Endodermal cell (in vitro differentiated cells): Measurements from ENCODE around the gene HESX1. TPM values are rescaled to one million over a fixed set of nuclear protein-coding genes. Genes with fewer than 3 reads are reported as not detected.

Experiments
- DNase-seq: peaks from one replicate; pipeline ENCODE4 v3.0.0-alpha.2; 2017
- H3K27ac ChIP-seq: 2 replicates; pipeline ENCODE4 v1.5.1; 2013; ENCODE audit warnings: mild to moderate bottlenecking, low read depth, low read length, moderate library complexity
- H3K27me3 ChIP-seq: 2 replicates; pipeline ENCODE4 v1.6.1; 2013; ENCODE audit warnings: mild to moderate bottlenecking, low read length, moderate library complexity; ENCODE audit not compliant: insufficient read depth, control insufficient read depth, poor library complexity, severe bottlenecking
- H3K36me3 ChIP-seq: 2 replicates; pipeline ENCODE4 v1.7.0; 2013; ENCODE audit warnings: mild to moderate bottlenecking, low read length, moderate library complexity; ENCODE audit not compliant: control insufficient read depth, insufficient read depth
- H3K4me1 ChIP-seq: one replicate; pipeline ENCODE4 v1.7.0; 2013; ENCODE audit warnings: low read length; ENCODE audit not compliant: control insufficient read depth, insufficient read depth
- H3K4me3 ChIP-seq: 2 replicates; pipeline ENCODE4 v1.5.1; 2013; ENCODE audit warnings: mild to moderate bottlenecking, low read length, moderate library complexity
- H3K9ac ChIP-seq: 2 replicates; pipeline ENCODE4 v1.6.1; 2013; ENCODE audit warnings: mild to moderate bottlenecking, low read length, moderate library complexity; ENCODE audit not compliant: poor library complexity, severe bottlenecking; ENCODE audit errors: extremely low read depth
- H3K9me3 ChIP-seq: 2 replicates; pipeline ENCODE4 v1.6.1; 2013; ENCODE audit warnings: mild to moderate bottlenecking, low read length, moderate library complexity; ENCODE audit not compliant: control insufficient read depth
- H3K27ac Mint-ChIP-seq: 2 replicates; pipeline ENCODE4 v1.8.0; 2020; ENCODE audit warnings: mixed read lengths
- H3K27me3 Mint-ChIP-seq: 2 replicates; pipeline ENCODE4 v1.8.0; 2021; ENCODE audit warnings: mild to moderate bottlenecking, mixed read lengths; ENCODE audit not compliant: insufficient read depth
- H3K36me3 Mint-ChIP-seq: 2 replicates; pipeline ENCODE4 v1.8.0; 2020; ENCODE audit warnings: low read depth, mixed read lengths
- H3K4me1 Mint-ChIP-seq: 2 replicates; pipeline ENCODE4 v1.8.0; 2020; ENCODE audit warnings: mixed read lengths
- H3K4me3 Mint-ChIP-seq: 2 replicates; pipeline ENCODE4 v1.8.0; 2020; ENCODE audit warnings: mild to moderate bottlenecking, moderate library complexity, mixed read lengths
- H3K9me3 Mint-ChIP-seq: 2 replicates; pipeline ENCODE4 v1.8.0; 2020; ENCODE audit warnings: mild to moderate bottlenecking, mixed read lengths
- WGBS, 2 experiments: methylation state at CpG; one replicate each; pipeline versions ENCODE4 v1.1.5 to v1.1.7; 2013; ENCODE audit warnings: missing lambda C conversion rate in 2 of 2, mixed read lengths in 1 of 2; ENCODE audit not compliant: insufficient coverage in 1 of 2, insufficient read length in 1 of 2; 5-methylcytosine and 5-hydroxymethylcytosine counted together
- total RNA-seq, 2 donors: library from RNA; stranded (reverse); fragmentation: NEBNext Ultra II Directional in 1 of 2; extraction: Animal tissue kit (Norgen Biotek cat#: 25700) in 1 of 2; gene quantifications; 2 replicates in 1 of 2; 3 replicates in 1 of 2; pipeline ENCODE4 v1.2.1, GENCODE V29; 2021
- TF ChIP-seq, protein P1 (sequence below): fragments of 200-600 bp; sonication (generic); conservative IDR thresholded peaks from 2 replicates; pipeline ENCODE4 v1.5.0; 2021; ENCODE audit warnings: antibody characterized with exemption, mild to moderate bottlenecking

The HESX1 gene
- total RNA-seq, 2 donors from 2014 or later, result 3.8 to 8.0 TPM

DNA sequence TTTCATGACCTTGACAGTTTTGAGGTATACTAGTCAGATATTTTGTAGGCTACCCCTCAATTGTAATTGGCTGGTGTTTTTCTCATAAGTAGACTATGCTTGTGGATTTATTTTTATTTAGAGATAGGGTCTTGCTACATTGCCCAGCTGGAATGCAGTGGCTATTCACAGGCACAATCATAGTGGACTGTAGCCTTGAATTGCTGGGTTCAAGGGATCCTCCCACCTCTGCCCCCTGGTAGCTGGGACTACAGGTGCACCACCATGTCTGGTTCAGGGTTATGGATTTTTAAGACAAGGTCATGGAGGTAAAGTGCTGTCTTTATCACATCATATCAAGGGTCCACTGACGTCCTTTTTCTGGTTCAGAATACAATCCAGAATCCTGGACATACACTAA is 23.7 kb downstream of the HESX1 start:
- Histone ChIP-seq H3K9ac (no peak overlapping the region), H3K36me3 (no peaks in the 10 kb centered on the region), H3K4me3 (no peak overlapping the region), H3K4me1 (no peaks in the 10 kb centered on the region), H3K9me3 (no peaks in the 10 kb centered on the region), H3K27me3 (peaks cover 8% of the 10 kb centered on the region), H3K27ac (no peak overlapping the region)
- H3K9me3 Mint-ChIP-seq, result no peaks in the 10 kb centered on the region
- TF ChIP-seq, protein P1, sequence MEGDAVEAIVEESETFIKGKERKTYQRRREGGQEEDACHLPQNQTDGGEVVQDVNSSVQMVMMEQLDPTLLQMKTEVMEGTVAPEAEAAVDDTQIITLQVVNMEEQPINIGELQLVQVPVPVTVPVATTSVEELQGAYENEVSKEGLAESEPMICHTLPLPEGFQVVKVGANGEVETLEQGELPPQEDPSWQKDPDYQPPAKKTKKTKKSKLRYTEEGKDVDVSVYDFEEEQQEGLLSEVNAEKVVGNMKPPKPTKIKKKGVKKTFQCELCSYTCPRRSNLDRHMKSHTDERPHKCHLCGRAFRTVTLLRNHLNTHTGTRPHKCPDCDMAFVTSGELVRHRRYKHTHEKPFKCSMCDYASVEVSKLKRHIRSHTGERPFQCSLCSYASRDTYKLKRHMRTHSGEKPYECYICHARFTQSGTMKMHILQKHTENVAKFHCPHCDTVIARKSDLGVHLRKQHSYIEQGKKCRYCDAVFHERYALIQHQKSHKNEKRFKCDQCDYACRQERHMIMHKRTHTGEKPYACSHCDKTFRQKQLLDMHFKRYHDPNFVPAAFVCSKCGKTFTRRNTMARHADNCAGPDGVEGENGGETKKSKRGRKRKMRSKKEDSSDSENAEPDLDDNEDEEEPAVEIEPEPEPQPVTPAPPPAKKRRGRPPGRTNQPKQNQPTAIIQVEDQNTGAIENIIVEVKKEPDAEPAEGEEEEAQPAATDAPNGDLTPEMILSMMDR, result no peak
- no peak for DNase-seq
- H3K27me3 Mint-ChIP-seq, result no peaks in the 10 kb centered on the region
- WGBS, 2 experiments, result 95% methylated on average over 1 of the region's 1 CpG; no CpG with 5 or more reads in 1 of the 2 experiments
- no peak overlapping the region for H3K27ac Mint-ChIP-seq
- peaks cover 6% of the 10 kb centered on the region for H3K4me1 Mint-ChIP-seq
- no peaks in the 10 kb centered on the region for H3K36me3 Mint-ChIP-seq
- no peak overlapping the region for H3K4me3 Mint-ChIP-seq

DNA sequence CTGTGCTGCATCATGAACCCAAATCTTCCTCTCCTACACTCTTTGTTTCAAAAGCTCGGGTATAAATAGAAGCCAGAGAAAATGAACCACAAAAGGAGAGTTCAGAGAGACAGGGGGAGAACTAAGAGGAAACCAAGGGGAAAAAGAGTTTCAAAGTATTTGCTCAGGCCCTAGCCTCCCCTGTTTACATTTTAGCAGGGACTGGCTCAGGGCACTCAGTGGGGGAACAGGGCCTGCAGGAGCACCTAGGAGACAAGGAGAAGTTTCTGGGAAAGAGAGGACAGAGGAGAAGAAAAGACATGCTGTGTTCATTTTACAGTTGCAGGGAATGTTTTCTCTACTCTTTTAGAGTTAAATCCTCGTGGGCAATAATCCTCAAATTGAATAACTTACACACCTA is 26.1 kb downstream of the HESX1 start:
- Mint-ChIP-seq H3K4me3 (no peak overlapping the region), H3K4me1 (peaks cover 20% of the 10 kb centered on the region), H3K9me3 (no peaks in the 10 kb centered on the region), H3K27me3 (no peaks in the 10 kb centered on the region), H3K27ac (peak overlapping the region; percentile 11), H3K36me3 (no peaks in the 10 kb centered on the region)
- WGBS, 2 experiments, result 89% methylated on average over 2 of the region's 2 CpGs; no CpG with 5 or more reads in 1 of the 2 experiments
- Histone ChIP-seq H3K27ac (no peak overlapping the region), H3K27me3 (peaks cover 5% of the 10 kb centered on the region), H3K9me3 (no peaks in the 10 kb centered on the region), H3K9ac (no peak overlapping the region), H3K4me1 (peaks cover 9% of the 10 kb centered on the region), H3K4me3 (no peak overlapping the region), H3K36me3 (no peaks in the 10 kb centered on the region)
- TF ChIP-seq, protein P1, result no peak
- no peak for DNase-seq

DNA sequence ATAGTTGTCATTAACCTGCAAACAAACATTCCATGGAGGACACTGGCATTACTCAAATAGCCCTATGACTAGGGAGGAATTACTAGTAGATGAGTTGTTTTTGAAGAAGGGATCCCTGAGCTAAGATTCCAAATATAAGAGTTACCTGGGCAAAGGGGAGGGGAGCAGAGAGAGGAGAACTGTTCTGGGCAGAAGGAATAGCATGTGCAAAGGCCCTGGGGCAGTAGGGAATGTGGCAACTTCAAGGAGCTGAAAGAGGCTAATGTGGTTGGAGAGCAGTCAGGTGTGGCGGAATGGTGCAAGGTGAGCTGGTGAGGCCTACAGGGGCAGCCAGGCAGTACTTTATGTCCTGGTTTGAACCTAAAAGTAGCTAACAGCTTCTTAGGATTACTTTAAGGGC is 28.8 kb downstream of the HESX1 start:
- no peak overlapping the region for H3K9ac ChIP-seq
- TF ChIP-seq, protein P1, result no peak
- no peak overlapping the region for H3K4me3 ChIP-seq
- H3K36me3 Mint-ChIP-seq, result no peaks in the 10 kb centered on the region
- H3K9me3 ChIP-seq, result no peaks in the 10 kb centered on the region
- H3K36me3 ChIP-seq, result no peaks in the 10 kb centered on the region
- peaks cover 16% of the 10 kb centered on the region for H3K4me1 ChIP-seq
- no peak overlapping the region for H3K27ac ChIP-seq
- no peak overlapping the region for H3K4me3 Mint-ChIP-seq
- no peaks in the 10 kb centered on the region for H3K27me3 Mint-ChIP-seq
- H3K27ac Mint-ChIP-seq, result no peak overlapping the region
- 91% methylated on average over 1 of the region's 1 CpG; no CpG with 5 or more reads in 1 of the 2 experiments for WGBS, 2 experiments
- H3K4me1 Mint-ChIP-seq, result peaks cover 40% of the 10 kb centered on the region
- H3K9me3 Mint-ChIP-seq, result no peaks in the 10 kb centered on the region
- DNase-seq, result no peak
- no peaks in the 10 kb centered on the region for H3K27me3 ChIP-seq
